Measurements from ENCODE around the gene WDR4.

- TF ChIP-seq SNRNP70 (optimal IDR thresholded peaks at IDR 0.05; ENCODE audit: low read depth, low read length) = no peak
- no peak for TF ChIP-seq SMAD2 (IDR thresholded peaks at IDR 0.05; ENCODE audit: low read depth, low read length)
- TF ChIP-seq KAT2B (IDR thresholded peaks at IDR 0.05; ENCODE audit: low read depth, low read length) = no peak
- TF ChIP-seq ZNF174 (CRISPR knock-in tag; IDR thresholded peaks at IDR 0.05) = no peak
- TF ChIP-seq ZBTB17 (CRISPR knock-in tag; IDR thresholded peaks at IDR 0.05) = no peak
- TF ChIP-seq ZNF280A (IDR thresholded peaks at IDR 0.05; ENCODE audit: low read depth, partially characterized antibody) = no peak
- no peak for TF ChIP-seq POLR2AphosphoS5 (IDR thresholded peaks at IDR 0.05; ENCODE audit: control insufficient read depth, insufficient read depth, low read depth, low read length)
- TF ChIP-seq ARNT (IDR thresholded peaks at IDR 0.05) = no peak
- TF ChIP-seq FOXJ3 (CRISPR knock-in tag; IDR thresholded peaks at IDR 0.05) = no peak
- TF ChIP-seq EP400 (IDR thresholded peaks at IDR 0.05) = no peak
- no peak for TF ChIP-seq CTCF (IDR thresholded peaks at IDR 0.05 in 2 of 3, conservative IDR thresholded peaks at IDR 0.05 in 1 of 3; ENCODE audit: insufficient read depth in 2 of 3, low read depth in 1 of 3, low read length in 3 of 3)
- TF ChIP-seq RAD21 (CRISPR knock-in tag; conservative IDR thresholded peaks at IDR 0.05 in 1 of 2, IDR thresholded peaks at IDR 0.05 in 1 of 2) = no peak
Measured at GRCh38 chr21:42855171-42855936, 24.0 kb downstream of the WDR4 start.
